ENCODE measurements around the gene TMEM266. TPM values are rescaled to one million over a fixed set of nuclear protein-coding genes. Genes with fewer than 3 reads are reported as not detected.

Gene TMEM266
- total RNA-seq, 4 donors from 2014 or later, result 0.17 to 0.40 TPM; not detected in 2

GRCh38 chr15:76105911-76106310, 46.1 kb downstream of the TMEM266 start:
- H3K9me3 ChIP-seq, result peaks cover 0 to 6% (median 0%) of the 10 kb centered on the region in 4 donors
- 82% methylated on average over 6 of the region's 6 CpGs for WGBS
- H3K4me3 ChIP-seq, result no peak overlapping the region
- no peaks in the 10 kb centered on the region for H3K4me1 ChIP-seq
- intact Hi-C loops (cut with DNase I), result no loop called here
- no peak for DNase-seq (ENCODE audit: extremely low spot score)
- no peak overlapping the region for H3K27ac ChIP-seq (replicated peaks in 1 of 4)
- peaks cover 0 to 29% (median 0%) of the 10 kb centered on the region in 4 donors for H3K27me3 ChIP-seq
- no peaks in the 10 kb centered on the region for H3K36me3 ChIP-seq
- TF ChIP-seq EP300 (IDR thresholded peaks at IDR 0.05) (no peak), CTCF (IDR thresholded peaks at IDR 0.05) (no peak), POLR2AphosphoS5 (IDR thresholded peaks at IDR 0.05) (no peak), POLR2A (IDR thresholded peaks at IDR 0.05; ENCODE audit: low read depth) (no peak)

GRCh38 chr15:76107169-76107568, 47.4 kb downstream of the TMEM266 start:
- 82% methylated on average over 6 of the region's 6 CpGs for WGBS
- intact Hi-C loops (cut with DNase I), result no loop called here

GRCh38 chr15:76108021-76108723, 48.4 kb downstream of the TMEM266 start:
- H3K4me1 ChIP-seq, result no peaks in the 10 kb centered on the region
- no peaks in the 10 kb centered on the region for H3K36me3 ChIP-seq
- peaks cover 0 to 17% (median 0%) of the 10 kb centered on the region in 4 donors for H3K27me3 ChIP-seq
- DNase-seq (ENCODE audit: extremely low spot score), result no peak
- no peak overlapping the region for H3K4me3 ChIP-seq
- peaks cover 0 to 8% (median 0%) of the 10 kb centered on the region in 4 donors for H3K9me3 ChIP-seq
- TF ChIP-seq CTCF (IDR thresholded peaks at IDR 0.05) (no peak), POLR2AphosphoS5 (IDR thresholded peaks at IDR 0.05) (no peak), POLR2A (IDR thresholded peaks at IDR 0.05; ENCODE audit: low read depth) (no peak), EP300 (IDR thresholded peaks at IDR 0.05) (no peak)
- intact Hi-C loops (cut with DNase I), result no loop called here
- WGBS, result 39% methylated on average over 6 of the region's 9 CpGs
- no peak overlapping the region for H3K27ac ChIP-seq (replicated peaks in 1 of 4)

More at GRCh38 chr15:76107169-76107568, 47.4 kb downstream of the TMEM266 start:
- Histone ChIP-seq H3K4me1 (no peaks in the 10 kb centered on the region), H3K27me3 (peaks cover 0 to 19% (median 0%) of the 10 kb centered on the region in 4 donors), H3K27ac (replicated peaks in 1 of 4) (no peak overlapping the region), H3K36me3 (no peaks in the 10 kb centered on the region), H3K9me3 (peaks cover 0 to 8% (median 0%) of the 10 kb centered on the region in 4 donors), H3K4me3 (no peak overlapping the region)
- DNase-seq (ENCODE audit: extremely low spot score), result no peak
- no peak for TF ChIP-seq EP300 (IDR thresholded peaks at IDR 0.05)
- TF ChIP-seq POLR2AphosphoS5 (IDR thresholded peaks at IDR 0.05), result no peak

- Histone ChIP-seq H3K4me3 (no peak overlapping the region), H3K4me1 (no peaks in the 10 kb centered on the region), H3K36me3 (no peaks in the 10 kb centered on the region), H3K9me3 (peaks cover 0 to 8% (median 0%) of the 10 kb centered on the region in 4 donors), H3K27me3 (peaks cover 0 to 15% (median 0%) of the 10 kb centered on the region in 4 donors), H3K27ac (replicated peaks in 1 of 4) (no peak overlapping the region)
- intact Hi-C loops (cut with DNase I), result no loop called here
- 80% methylated on average over 1 of the region's 1 CpG for WGBS
- TF ChIP-seq POLR2A (IDR thresholded peaks at IDR 0.05; ENCODE audit: low read depth) (no peak), EP300 (IDR thresholded peaks at IDR 0.05) (no peak), POLR2AphosphoS5 (IDR thresholded peaks at IDR 0.05) (no peak), CTCF (IDR thresholded peaks at IDR 0.05) (no peak)
- no peak for DNase-seq (ENCODE audit: extremely low spot score)
Observed at GRCh38 chr15:76109046-76109445, 49.3 kb downstream of the TMEM266 start.

GRCh38 chr15:76114561-76114960, 54.8 kb downstream of the TMEM266 start:
- peaks cover 0 to 8% (median 0%) of the 10 kb centered on the region in 4 donors for H3K9me3 ChIP-seq
- WGBS, result 80% methylated on average over 3 of the region's 3 CpGs
- intact Hi-C loops (cut with DNase I), result no loop called here
- no peaks in the 10 kb centered on the region for H3K36me3 ChIP-seq
- peaks cover 0 to 24% (median 0%) of the 10 kb centered on the region in 4 donors for H3K27me3 ChIP-seq
- no peak overlapping the region for H3K27ac ChIP-seq (replicated peaks in 1 of 4)
- no peak for DNase-seq (ENCODE audit: extremely low spot score)
- no peaks in the 10 kb centered on the region for H3K4me1 ChIP-seq
- H3K4me3 ChIP-seq, result no peak overlapping the region
- TF ChIP-seq EP300 (IDR thresholded peaks at IDR 0.05), result no peak
- no peak for TF ChIP-seq POLR2A (IDR thresholded peaks at IDR 0.05; ENCODE audit: low read depth)
- no peak for TF ChIP-seq POLR2AphosphoS5 (IDR thresholded peaks at IDR 0.05)
- no peak for TF ChIP-seq CTCF (IDR thresholded peaks at IDR 0.05)
